ENCODE results near the gene GAS2L2.

Gene GAS2L2

DNA sequence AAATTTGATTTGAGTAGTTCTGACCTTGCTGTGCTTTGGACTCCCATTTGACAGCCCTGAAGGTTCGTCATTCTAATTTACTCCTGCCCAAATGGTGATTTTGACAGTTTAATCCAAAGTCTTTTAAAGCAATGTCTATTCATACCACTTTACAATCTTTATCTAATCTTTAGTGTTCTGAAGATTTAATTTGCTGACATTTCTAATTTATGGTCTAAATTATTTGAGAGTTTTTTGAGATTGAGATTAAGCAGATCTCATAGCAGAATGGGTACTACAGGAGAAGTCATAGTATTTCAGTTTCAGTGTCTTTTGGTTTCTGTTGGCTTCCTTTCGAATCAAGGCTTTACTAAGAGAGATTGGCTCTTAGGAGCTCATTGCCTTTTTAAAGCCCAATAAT lies 54.2 kb downstream of the GAS2L2 start:
- DNase-seq: no peak

DNA sequence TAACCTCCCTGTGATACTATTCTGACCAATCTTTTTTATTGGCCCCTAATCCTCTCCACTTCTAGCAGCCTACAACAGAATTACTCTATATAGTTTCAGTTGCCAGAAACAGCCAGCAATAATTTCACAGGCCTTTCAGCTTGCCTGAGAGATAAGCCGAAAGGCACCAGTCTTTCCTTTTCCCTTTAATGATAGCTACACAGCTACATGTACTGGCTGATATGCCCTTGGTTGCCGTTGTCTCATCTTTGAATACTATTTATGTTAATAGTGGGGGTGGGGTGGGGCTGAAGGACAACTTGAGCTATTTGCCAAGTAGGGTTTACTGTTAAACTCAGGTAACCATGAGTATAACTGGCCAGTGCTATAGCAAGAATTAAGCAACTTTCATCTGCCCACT lies 57.4 kb downstream of the GAS2L2 start:
- no peak for DNase-seq

DNA sequence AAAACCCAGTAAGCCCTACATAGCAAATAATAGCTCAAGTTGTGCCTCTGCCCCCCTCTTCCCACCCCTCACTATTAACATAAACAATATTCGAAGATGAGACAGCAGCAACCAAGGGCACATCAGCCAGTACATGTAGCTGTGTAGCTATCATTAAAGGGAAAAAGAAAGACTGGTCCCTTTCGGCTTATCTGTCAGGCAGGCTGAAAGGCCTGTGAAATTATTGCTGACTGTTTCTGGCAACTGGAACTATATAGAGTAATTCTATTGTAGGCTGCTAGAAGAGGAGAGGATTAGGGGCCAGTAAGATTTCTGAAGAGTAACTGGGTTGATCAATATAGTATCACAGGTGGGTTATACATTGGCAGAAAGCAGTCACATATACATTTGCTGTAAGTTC lies 58.1 kb downstream of the GAS2L2 start:
- DNase-seq: no peak
